ENCODE results near the gene ZNF358. TPM values are rescaled to one million over a fixed set of nuclear protein-coding genes. Genes with fewer than 3 reads are reported as not detected.

Gene ZNF358
- total and polyA plus RNA-seq, 10 of the 15 experiments (the other 5 are each of a cell fraction or from before 2014, with no cell fraction given) = 0.09 to 6.3 (median 1.9) TPM; not detected in 1

DNA sequence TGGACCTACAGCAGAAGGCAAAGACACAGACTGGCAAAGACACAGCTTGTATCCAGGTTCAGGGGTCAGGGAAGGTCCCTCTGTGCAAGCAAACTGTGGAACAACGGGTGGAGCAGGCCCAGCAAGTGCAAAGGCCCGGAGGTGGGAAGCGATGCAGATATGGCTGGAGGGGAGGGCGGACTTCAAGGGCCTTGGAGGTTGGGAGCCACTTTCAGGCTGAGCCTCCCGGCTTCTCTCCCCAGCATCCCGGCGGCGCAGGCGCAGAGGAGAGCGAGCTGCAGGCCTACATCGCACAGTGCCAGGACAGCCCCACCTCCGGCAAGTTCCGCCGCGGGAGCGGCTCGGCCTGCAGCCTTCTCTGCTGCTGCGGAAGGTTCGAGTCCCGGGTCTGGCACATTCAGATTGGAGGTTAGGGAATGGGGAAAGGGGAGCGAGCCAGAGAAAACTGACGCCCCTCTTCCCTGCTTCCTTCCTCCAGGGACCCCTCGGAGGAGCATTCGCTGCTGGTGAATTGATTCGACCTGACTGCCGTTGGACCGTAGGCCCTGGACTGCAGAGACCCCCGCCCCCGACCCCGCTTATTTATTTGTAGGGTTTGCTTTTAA is 17.5 kb downstream of the ZNF358 start:
- WGBS (ENCODE audit: insufficient coverage, insufficient replicate concordance, low lambda C conversion rate, missing lambda C conversion rate) = 51% methylated on average over 21 of the region's 30 CpGs
- intact Hi-C loops (cut with micrococcal nuclease; ENCODE audit: unreplicated experiment) (no loop called here), in situ Hi-C loops (cut with MboI) (no loop called here)
- Histone ChIP-seq H3K9me3 (replicated peaks; ENCODE audit: control insufficient read depth, insufficient read depth, low read length) (no peaks in the 10 kb centered on the region), H3K36me3 (ENCODE audit: control insufficient read depth in 2 of 2, insufficient read depth in 2 of 2, low read length in 1 of 2) (no peaks in the 10 kb centered on the region; a peak in 1 of 4 replicates), H3K4me1 (ENCODE audit: control insufficient read depth, insufficient read depth, low read length) (peaks cover 4% of the 10 kb centered on the region), H3K4me3 (peak overlapping the region; percentile 93), H3K79me2 (ENCODE audit: control insufficient read depth, insufficient read depth, low read length) (peaks cover 10% of the 10 kb centered on the region), H3K4me2 (ENCODE audit: control insufficient read depth, insufficient read depth) (peak overlapping the region; percentile 75), H3K9ac (ENCODE audit: control insufficient read depth, insufficient read depth, low read length) (peak overlapping the region; percentile 37; the same call in 1 of the 2 replicates), H4K20me1 (ENCODE audit: control insufficient read depth, insufficient read depth) (no peaks in the 10 kb centered on the region), H3K27me3 (replicated peaks in 1 of 2; ENCODE audit: control insufficient read depth in 2 of 2, insufficient read depth in 2 of 2, low read length in 1 of 2) (no peaks in the 10 kb centered on the region), H3K27ac (ENCODE audit: control insufficient read depth, insufficient read depth) (no peak overlapping the region; the same call in 1 of the 2 replicates), H2AFZ (ENCODE audit: control insufficient read depth, low read depth, low read length) (peak overlapping the region; percentile 77)
- no peak for FAIRE-seq
- CTCF ChIA-PET = interaction anchor here (1.1 kb wide), 1 partner anchor 35 kb away, joined by 3 read pairs; no protein-coding TSS in a partner anchor
- POLR2A ChIA-PET = interaction anchor here (5.1 kb wide), 1 partner anchor 11 kb away, joined by 28 read pairs; the partner anchor contains the start of gene MCOLN1
- BruUV-seq (replicated peaks) = no TSS peak
- RAD21 ChIA-PET (ENCODE audit: unreplicated experiment) = interaction anchor here (1.0 kb wide), 1 partner anchor 11 kb away, joined by 3 read pairs; the partner anchor contains the start of gene MCOLN1
- no peak for DNase-seq (ENCODE audit: low read depth, low spot score)
- no peak for ATAC-seq
- SMC1A ChIA-PET (ENCODE audit: uncharacterized antibody, unreplicated experiment) = interaction anchor here (1.2 kb wide), 1 partner anchor 10 kb away, joined by 3 read pairs; no protein-coding TSS in a partner anchor
- TF ChIP-seq, protein P1, sequence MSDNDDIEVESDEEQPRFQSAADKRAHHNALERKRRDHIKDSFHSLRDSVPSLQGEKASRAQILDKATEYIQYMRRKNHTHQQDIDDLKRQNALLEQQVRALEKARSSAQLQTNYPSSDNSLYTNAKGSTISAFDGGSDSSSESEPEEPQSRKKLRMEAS (IDR thresholded peaks at IDR 0.05; ENCODE audit: low read depth, low read length) = no peak
- TF ChIP-seq NFXL1 (IDR thresholded peaks at IDR 0.05; ENCODE audit: borderline replicate concordance) = no peak
- TF ChIP-seq SUPT20H (IDR thresholded peaks at IDR 0.05; ENCODE audit: borderline replicate concordance, control insufficient read depth, low read depth, low read length) = no peak
- no peak for TF ChIP-seq SMAD1 (IDR thresholded peaks at IDR 0.05; ENCODE audit: low read depth, partially characterized antibody)
- no peak for TF ChIP-seq EP300 (IDR thresholded peaks at IDR 0.05; ENCODE audit: borderline replicate concordance in 1 of 2, control insufficient read depth in 1 of 2, low read depth in 2 of 2, low read length in 2 of 2)
- TF ChIP-seq ZNF217 (IDR thresholded peaks at IDR 0.05) = no peak

Measured in GM12878 (cell line).